ENCODE measurements around the gene CAMK2G.
"Not testable (repeated sequence)": the region's sequence is repeated elsewhere in the genome, so short reads cannot be mapped to it uniquely, and the experiment has no call there.

CAMK2G gene

GRCh38 chr10:73839276-73839966 is 34.9 kb downstream of the CAMK2G start:
- DNase-seq (ENCODE audit: low spot score), result no peak

- no peak for DNase-seq (ENCODE audit: low spot score)
Observed at GRCh38 chr10:73838827-73839226, 35.5 kb downstream of the CAMK2G start.

GRCh38 chr10:73838008-73838567 is 36.3 kb downstream of the CAMK2G start:
- DNase-seq (ENCODE audit: low spot score), result no peak

GRCh38 chr10:73837072-73837471 is 37.3 kb downstream of the CAMK2G start:
- DNase-seq (ENCODE audit: low spot score), result no peak

- DNase-seq (ENCODE audit: low spot score), result no peak
Observed at GRCh38 chr10:73836427-73836980, 37.9 kb downstream of the CAMK2G start.

GRCh38 chr10:73829090-73829489 is 45.3 kb downstream of the CAMK2G start:
- DNase-seq (ENCODE audit: low spot score), result not testable (repeated sequence)

- no peak for DNase-seq (ENCODE audit: low spot score)
Observed at GRCh38 chr10:73828161-73828560, 46.2 kb downstream of the CAMK2G start.

- DNase-seq (ENCODE audit: low spot score), result no peak
Observed at GRCh38 chr10:73827346-73828089, 46.8 kb downstream of the CAMK2G start.

- no peak for DNase-seq (ENCODE audit: low spot score)
Observed at GRCh38 chr10:73824146-73824725, 50.1 kb downstream of the CAMK2G start.

- DNase-seq (ENCODE audit: low spot score), result no peak
Observed at GRCh38 chr10:73823391-73823790, 51.0 kb downstream of the CAMK2G start.

GRCh38 chr10:73819513-73820093 is 54.8 kb downstream of the CAMK2G start:
- no peak for DNase-seq (ENCODE audit: low spot score)

- no peak for DNase-seq (ENCODE audit: low spot score)
Observed at GRCh38 chr10:73819081-73819480, 55.3 kb downstream of the CAMK2G start.

- DNase-seq (ENCODE audit: low spot score), result no peak
Observed at GRCh38 chr10:73818402-73818801, 56.0 kb downstream of the CAMK2G start.

- DNase-seq (ENCODE audit: low spot score), result no peak
Observed at GRCh38 chr10:73817826-73818225, 56.5 kb downstream of the CAMK2G start.

- DNase-seq (ENCODE audit: low spot score), result no peak
Observed at GRCh38 chr10:73816917-73817729, 57.2 kb downstream of the CAMK2G start.

- no peak for DNase-seq (ENCODE audit: low spot score)
Observed at GRCh38 chr10:73815719-73816030, 58.7 kb downstream of the CAMK2G start.

- no peak for DNase-seq (ENCODE audit: low spot score)
Observed at GRCh38 chr10:73814896-73815718, 59.2 kb downstream of the CAMK2G start.

GRCh38 chr10:73814276-73814895 is 60.0 kb downstream of the CAMK2G start:
- DNase-seq (ENCODE audit: low spot score), result no peak

GRCh38 chr10:73813333-73813732 is 61.0 kb downstream of the CAMK2G start:
- no peak for DNase-seq (ENCODE audit: low spot score)

- no peak for DNase-seq (ENCODE audit: low spot score)
Observed at GRCh38 chr10:73812657-73813056, 61.7 kb downstream of the CAMK2G start.
